HG03066 (cell line): ENCODE measurements around the gene SPRY2.
A peak's percentile ranks its signal among the peaks of the same experiment; 100 is the strongest.
"Not testable (repeated sequence)": the region's sequence is repeated elsewhere in the genome, so short reads cannot be mapped to it uniquely, and the experiment has no call there.

ENCODE experiments used
- ATAC-seq: cut with Tn5 transposase; IDR thresholded peaks from one replicate; pipeline ENCODE4 v1.9.1; 2021; ENCODE audit warnings: low read depth; ENCODE audit not compliant: unreplicated experiment

SPRY2 gene

GRCh38 chr13:80355496-80356094 is 14.7 kb upstream of the SPRY2 start:
- ATAC-seq = not testable (repeated sequence)

DNA sequence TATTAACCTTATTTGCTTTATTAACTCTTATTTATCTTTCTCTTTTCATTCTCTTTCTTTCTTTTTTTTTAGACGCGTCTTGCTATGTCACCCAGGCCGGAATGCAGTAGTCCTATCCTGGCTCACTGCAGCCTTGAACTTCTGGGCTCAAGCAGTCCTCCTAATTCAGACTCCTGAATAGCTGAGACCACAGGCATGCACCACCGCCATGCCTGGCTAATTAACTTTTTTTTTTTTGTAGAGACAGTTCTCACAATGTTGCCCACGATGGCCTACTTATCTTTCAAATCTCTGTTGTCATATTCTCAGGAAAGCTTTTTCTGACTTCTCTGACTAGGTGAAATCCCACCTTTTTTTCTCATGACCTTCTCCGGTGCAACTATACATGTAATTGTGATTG is 7.8 kb upstream of the SPRY2 start:
- ATAC-seq = no peak

DNA sequence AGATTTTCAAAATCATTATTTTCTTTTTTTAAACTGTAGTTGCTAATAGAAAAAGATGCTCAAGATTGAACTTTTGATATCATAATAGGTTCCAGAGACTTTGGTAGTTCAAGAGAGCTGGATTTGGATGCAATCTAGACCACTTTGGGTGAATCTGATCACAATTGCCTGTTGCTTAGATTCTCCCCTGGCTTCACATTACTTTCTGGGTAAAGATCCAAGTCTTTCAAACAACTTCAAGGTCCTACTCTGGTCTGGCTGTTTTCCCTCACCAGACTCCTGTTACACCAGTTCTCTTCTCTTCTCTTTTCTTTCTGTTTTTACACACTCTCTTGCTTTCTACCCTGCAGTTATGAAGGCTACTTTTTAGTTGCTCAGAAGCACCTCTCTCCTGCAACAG is 7.4 kb upstream of the SPRY2 start:
- no peak for ATAC-seq

GRCh38 chr13:80345771-80346510 is 5.0 kb upstream of the SPRY2 start:
- no peak for ATAC-seq

DNA sequence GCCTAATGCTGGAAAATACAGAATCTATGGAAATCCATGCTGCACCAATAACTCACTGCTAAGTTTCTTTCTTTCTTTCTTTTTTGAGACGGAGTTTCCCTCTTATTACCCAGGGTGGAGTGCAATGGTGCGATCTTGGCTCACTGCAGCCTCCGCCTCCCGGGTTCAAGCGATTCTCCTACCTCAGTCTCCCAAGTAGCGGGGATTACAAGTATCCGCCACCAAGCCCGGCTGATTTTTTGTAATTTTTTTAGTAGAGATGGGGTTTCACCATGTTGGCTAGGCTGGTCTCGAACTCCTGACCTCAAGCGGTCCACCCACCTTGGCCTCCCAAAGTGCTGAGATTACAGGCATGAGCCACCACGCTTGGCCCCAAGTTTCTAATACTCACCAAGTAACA is 3.1 kb upstream of the SPRY2 start:
- ATAC-seq = not testable (repeated sequence)

GRCh38 chr13:80342471-80343371 is 1.8 kb upstream of the SPRY2 start:
- peak; percentile 44 for ATAC-seq

- no peak for ATAC-seq
Observed at GRCh38 chr13:80341756-80342370, 937 bp upstream of the SPRY2 start.

DNA sequence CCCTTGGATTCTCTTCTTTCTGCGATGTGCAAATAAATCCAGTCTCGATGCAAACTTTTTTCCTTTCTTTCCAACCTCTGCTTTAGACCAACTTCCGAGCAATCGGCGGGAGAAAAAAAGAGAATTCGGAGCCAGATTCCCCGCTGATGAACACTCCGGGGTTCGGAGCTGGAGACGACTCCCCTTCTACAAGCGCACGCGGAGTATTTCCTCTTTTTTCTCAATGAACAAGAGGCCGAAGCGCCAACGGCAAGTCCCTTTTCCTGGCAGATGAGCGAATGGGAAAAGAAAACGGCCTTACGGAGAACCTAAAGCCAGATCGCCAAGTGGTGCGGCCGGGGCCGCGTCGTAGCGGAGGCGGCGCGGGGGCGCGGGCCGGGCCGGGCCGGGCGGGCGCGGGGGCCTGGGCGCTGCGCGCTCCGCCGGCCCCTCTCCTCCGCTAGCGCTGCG is 250 bp downstream of the SPRY2 start:
- ATAC-seq = peak; percentile 19

- peak; percentile 23 for ATAC-seq
Observed at GRCh38 chr13:80339912-80340650, 845 bp downstream of the SPRY2 start.

DNA sequence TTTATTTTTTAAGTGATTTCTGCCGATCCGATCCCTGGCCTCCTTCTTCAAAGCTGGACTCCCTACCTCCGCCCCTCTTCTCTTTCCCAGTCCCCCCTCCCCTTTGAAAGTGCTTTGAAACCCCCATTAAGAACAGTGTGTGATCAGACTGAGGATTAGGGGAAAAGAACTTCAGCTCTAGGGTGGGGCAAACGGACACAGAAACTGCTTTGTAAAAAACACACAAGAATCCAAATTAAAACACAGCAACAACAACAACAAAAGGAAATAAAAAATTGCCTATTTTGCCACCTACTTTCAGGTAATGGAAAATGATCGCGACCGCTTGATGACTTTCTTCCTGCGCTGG is 1.4 kb downstream of the SPRY2 start:
- ATAC-seq = no peak

GRCh38 chr13:80338781-80339562 is 2.0 kb downstream of the SPRY2 start:
- ATAC-seq = peak; percentile 26

DNA sequence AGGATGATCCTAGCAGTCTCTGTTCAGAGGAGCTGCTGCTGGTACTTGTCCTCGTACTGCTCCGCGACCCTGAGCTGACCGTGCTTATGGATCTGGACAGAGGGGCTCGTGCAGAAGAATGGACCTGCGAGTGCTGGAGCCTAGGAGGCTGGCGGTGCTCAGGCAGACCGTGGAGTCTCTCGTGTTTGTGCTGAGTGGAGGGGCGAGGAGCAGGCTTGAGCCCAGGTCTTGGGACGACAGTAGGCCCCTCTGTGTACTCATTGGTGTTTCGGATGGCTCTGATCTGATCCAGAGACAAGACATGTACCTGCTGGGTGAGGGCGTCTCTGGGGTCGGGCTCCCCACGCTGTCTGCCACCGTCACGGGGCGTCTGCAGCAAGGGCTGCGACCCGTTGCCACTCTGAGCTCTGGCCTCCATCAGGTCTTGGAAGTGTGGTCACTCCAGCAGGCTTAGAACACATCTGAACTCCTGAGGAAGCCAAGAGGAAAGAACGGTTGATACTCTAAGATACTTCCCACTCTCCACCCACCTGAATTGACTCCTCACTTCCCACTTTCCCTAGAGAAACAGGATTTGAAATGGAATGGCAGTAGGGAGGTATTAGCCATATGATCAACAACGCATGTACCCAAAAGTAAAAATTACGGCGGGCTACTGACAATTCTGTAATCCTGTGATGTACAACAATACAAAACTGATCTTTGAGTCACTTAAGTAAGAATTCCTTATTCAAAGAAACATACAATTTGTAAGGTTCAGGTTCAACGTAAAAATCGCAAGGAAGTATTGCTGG is 3.4 kb downstream of the SPRY2 start:
- ATAC-seq = no peak

DNA sequence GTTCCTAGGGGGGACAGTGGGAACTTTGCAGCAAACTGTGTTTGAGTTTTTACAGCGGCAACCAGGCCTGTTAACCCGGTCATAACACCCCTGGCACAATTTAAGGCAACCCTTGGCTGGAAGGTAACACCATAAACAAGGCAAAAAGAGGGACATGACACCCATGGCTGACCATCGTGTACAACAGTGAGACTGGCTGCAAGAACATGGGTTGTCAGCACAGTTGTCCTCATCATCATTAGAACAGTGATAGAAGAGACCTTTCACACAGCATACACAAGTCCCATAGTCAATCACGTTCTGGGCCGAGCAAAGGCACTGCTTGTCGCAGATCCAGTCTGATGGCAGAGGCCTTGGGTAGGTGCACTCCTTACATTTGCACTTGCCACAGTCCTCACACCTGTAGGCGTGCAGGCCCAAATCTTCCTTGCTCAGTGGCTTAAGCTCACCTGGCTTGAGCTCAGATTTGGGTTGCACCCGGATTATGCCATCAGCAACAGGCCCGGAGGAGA is 4.1 kb downstream of the SPRY2 start:
- no peak for ATAC-seq

- no peak for ATAC-seq
Observed at GRCh38 chr13:80336370-80336769, 4.6 kb downstream of the SPRY2 start.

- ATAC-seq = no peak
Observed at GRCh38 chr13:80334597-80335260, 6.2 kb downstream of the SPRY2 start.

DNA sequence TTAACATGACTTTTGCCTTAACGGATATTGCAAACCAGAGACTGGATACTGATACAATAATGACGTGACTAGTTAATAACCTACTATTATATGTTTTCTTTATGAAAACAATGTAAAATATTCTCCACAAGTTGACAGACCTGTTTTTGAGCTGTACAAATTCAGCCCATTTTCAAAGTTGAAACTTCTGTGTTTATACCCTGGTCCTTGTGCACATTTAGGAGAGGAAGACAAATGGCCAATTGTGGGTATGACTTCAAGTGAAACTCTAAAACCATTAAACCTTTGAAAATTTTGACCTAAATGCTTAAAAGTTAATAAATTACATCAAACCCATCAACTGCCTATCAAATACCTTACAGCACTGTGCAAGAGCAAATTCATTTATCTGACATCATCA is 8.9 kb downstream of the SPRY2 start:
- ATAC-seq = no peak

DNA sequence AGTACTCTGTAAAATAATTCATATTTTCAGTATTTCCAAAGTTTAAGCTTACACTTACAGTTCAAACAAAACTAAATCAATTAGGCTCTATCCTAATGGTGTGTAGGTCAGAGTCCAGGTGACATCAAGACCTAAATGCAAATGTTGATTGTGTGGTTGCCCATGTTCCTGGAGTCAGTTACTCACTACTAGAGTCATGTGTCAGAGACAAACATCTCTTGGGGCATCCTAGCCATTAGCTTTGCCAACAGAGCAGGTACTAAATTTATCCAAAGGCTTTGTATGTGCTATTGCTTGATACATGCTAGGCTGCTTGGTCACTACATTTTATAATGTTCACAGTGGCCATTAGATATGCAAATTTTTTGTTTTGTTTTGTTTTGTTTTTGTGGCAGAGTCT is 11.7 kb downstream of the SPRY2 start:
- ATAC-seq = no peak

GRCh38 chr13:80319004-80319403 is 21.9 kb downstream of the SPRY2 start:
- ATAC-seq = no peak
